IMR-90 (cell line): Measurements from ENCODE around the gene IFFO2.

Source experiments
- CHD1 ChIP-seq: IDR thresholded peaks from 2 replicates; pipeline ENCODE4 v1.6.1; 2012; ENCODE audit warnings: low read depth, low read length, improper control_type of control experiment
- SMC3 ChIP-seq: fragments of 150-350 bp; IDR thresholded peaks from 2 replicates; pipeline ENCODE4 v1.6.1; 2016; ENCODE audit warnings: low read depth, mild to moderate bottlenecking, antibody characterized with exemption, low read length, moderate library complexity
- TF ChIP-seq, protein P1 (sequence below): conservative IDR thresholded peaks from 2 replicates; pipeline ENCODE4 v1.5.1; 2012; ENCODE audit warnings: mild to moderate bottlenecking, low read depth, low read length, improper control_type of control experiment

GRCh38 chr1:18942340-18942739 lies 14.1 kb downstream of the IFFO2 start:
- no peak for TF ChIP-seq CHD1
- TF ChIP-seq, protein P1, sequence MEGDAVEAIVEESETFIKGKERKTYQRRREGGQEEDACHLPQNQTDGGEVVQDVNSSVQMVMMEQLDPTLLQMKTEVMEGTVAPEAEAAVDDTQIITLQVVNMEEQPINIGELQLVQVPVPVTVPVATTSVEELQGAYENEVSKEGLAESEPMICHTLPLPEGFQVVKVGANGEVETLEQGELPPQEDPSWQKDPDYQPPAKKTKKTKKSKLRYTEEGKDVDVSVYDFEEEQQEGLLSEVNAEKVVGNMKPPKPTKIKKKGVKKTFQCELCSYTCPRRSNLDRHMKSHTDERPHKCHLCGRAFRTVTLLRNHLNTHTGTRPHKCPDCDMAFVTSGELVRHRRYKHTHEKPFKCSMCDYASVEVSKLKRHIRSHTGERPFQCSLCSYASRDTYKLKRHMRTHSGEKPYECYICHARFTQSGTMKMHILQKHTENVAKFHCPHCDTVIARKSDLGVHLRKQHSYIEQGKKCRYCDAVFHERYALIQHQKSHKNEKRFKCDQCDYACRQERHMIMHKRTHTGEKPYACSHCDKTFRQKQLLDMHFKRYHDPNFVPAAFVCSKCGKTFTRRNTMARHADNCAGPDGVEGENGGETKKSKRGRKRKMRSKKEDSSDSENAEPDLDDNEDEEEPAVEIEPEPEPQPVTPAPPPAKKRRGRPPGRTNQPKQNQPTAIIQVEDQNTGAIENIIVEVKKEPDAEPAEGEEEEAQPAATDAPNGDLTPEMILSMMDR: no peak
- TF ChIP-seq SMC3: no peak
